ENCODE results near the gene AMPD2.

- TF ChIP-seq POLR2AphosphoS5 (IDR thresholded peaks at IDR 0.05; ENCODE audit: low read depth, low read length) (no peak), POLR2A (IDR thresholded peaks at IDR 0.05; ENCODE audit: low read depth, low read length) (no peak)
Observed at GRCh38 chr1:109658533-109659042, 39.0 kb downstream of the AMPD2 start.
